ENCODE data around the gene ACTRT1. TPM values are rescaled to one million over a fixed set of nuclear protein-coding genes. Genes with fewer than 3 reads are reported as not detected.
A peak's percentile ranks its signal among the peaks of the same experiment; 100 is the strongest.

The ACTRT1 gene
- total RNA-seq (2014; rRNA removed; shearing (Covaris generic)): not detected in 2 replicates
- polyA plus RNA-seq (2014; cell fraction: nucleus; rRNA removed): not detected in 2 replicates

- no peak for DNase-seq (ENCODE audit: extremely low read depth, low read depth)
Measured at GRCh38 chrX:128052303-128052702, at the start of gene ACTRT1. TSS of gene ACTRT1 (minus strand) at chrX:128052403. CDS start at chrX:128052206, 197 bp downstream.

GRCh38 chrX:128078545-128078944, 26.3 kb upstream of the ACTRT1 start:
- no peak for DNase-seq (ENCODE audit: extremely low read depth, low read depth)

GRCh38 chrX:128057421-128057820, 5.2 kb upstream of the ACTRT1 start:
- no peak for DNase-seq (ENCODE audit: extremely low read depth, low read depth)

- no peak for DNase-seq (ENCODE audit: extremely low read depth, low read depth)
Measured at GRCh38 chrX:128051526-128051925, 677 bp downstream of the ACTRT1 start.

GRCh38 chrX:128035318-128035717, 16.9 kb downstream of the ACTRT1 start:
- DNase-seq (ENCODE audit: extremely low read depth, low read depth): no peak

GRCh38 chrX:128021566-128021965, 30.6 kb downstream of the ACTRT1 start:
- no peak for DNase-seq (ENCODE audit: extremely low read depth, low read depth)

- peak; percentile 36 for DNase-seq (ENCODE audit: extremely low read depth, low read depth)
Measured at GRCh38 chrX:128020701-128021100, 31.5 kb downstream of the ACTRT1 start.

GRCh38 chrX:128019218-128019617, 33.0 kb downstream of the ACTRT1 start:
- DNase-seq (ENCODE audit: extremely low read depth, low read depth): no peak

- no peak for DNase-seq (ENCODE audit: extremely low read depth, low read depth)
Measured at GRCh38 chrX:128012015-128012414, 40.2 kb downstream of the ACTRT1 start.

- no peak for DNase-seq (ENCODE audit: extremely low read depth, low read depth)
Measured at GRCh38 chrX:128007882-128008281, 44.3 kb downstream of the ACTRT1 start.

Data from NCI-H460 (cell line).